ENCODE measurements around the gene CMYA5.

The CMYA5 gene

DNA sequence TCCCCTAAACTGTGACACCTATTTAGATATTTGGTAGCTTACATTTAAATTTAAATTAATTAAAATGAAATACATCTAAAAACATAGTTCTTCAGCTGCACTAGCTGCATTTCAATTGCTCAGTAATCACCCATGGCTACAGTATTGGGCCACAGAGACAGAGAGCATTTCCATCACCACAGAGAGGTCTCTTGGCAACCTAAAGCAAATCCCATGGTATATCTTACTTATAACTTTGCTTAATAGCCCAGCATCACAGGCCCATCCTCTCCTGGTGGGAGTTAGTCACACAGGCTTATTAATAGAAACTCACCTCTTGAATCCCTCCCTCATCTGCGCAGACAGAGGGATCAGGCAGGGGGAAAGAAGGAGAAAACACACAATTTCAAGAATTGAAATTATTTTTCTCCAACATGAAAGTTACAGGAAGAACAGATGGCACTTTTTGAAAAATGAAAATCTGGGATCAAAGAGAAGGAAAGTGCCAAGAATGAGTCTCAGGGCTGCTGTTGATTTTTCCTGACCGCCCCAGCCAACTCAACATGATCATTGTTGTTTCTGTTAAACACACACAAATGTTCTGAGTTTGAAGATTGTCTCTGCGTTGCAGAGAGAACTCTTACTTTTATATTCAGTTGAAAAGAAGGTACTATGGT, 144.6 kb downstream of the CMYA5 start:
- DNase-seq, result no peak
- CTCF ChIA-PET, result no interaction called here
- no peak overlapping the region for H3K27ac ChIP-seq (ENCODE audit: insufficient read depth in 1 of 2, low read depth in 1 of 2, low read length in 2 of 2, poor library complexity in 1 of 2, severe bottlenecking in 2 of 2)
- no peak overlapping the region for H3K4me3 ChIP-seq (ENCODE audit: control insufficient read depth in 1 of 7, extremely low read depth in 1 of 7, insufficient read depth in 4 of 7, low read depth in 2 of 7, low read length in 6 of 7)
- WGBS (ENCODE audit: insufficient coverage), result no CpG with 5 or more reads among the region's 3 CpGs
- POLR2A ChIA-PET, result no interaction called here
- H3K4me1 ChIP-seq (ENCODE audit: control extremely low read depth in 1 of 4, control insufficient read depth in 4 of 4, insufficient read depth in 4 of 4, low read length in 3 of 4), result no peaks in the 10 kb centered on the region
- no peaks in the 10 kb centered on the region for H3K9me3 ChIP-seq (ENCODE audit: control extremely low read depth in 1 of 5, control insufficient read depth in 4 of 5, insufficient read depth in 2 of 5, low read depth in 1 of 5, low read length in 4 of 5)
- H3K36me3 ChIP-seq (ENCODE audit: control insufficient read depth in 4 of 4, insufficient read depth in 4 of 4, low read length in 3 of 4), result no peaks in the 10 kb centered on the region
- peaks cover 0 to 4% (median 0%) of the 10 kb centered on the region in 5 experiments for H3K27me3 ChIP-seq (replicated peaks in 2 of 5; ENCODE audit: control insufficient read depth in 4 of 5, insufficient read depth in 5 of 5, low read length in 4 of 5)

DNA sequence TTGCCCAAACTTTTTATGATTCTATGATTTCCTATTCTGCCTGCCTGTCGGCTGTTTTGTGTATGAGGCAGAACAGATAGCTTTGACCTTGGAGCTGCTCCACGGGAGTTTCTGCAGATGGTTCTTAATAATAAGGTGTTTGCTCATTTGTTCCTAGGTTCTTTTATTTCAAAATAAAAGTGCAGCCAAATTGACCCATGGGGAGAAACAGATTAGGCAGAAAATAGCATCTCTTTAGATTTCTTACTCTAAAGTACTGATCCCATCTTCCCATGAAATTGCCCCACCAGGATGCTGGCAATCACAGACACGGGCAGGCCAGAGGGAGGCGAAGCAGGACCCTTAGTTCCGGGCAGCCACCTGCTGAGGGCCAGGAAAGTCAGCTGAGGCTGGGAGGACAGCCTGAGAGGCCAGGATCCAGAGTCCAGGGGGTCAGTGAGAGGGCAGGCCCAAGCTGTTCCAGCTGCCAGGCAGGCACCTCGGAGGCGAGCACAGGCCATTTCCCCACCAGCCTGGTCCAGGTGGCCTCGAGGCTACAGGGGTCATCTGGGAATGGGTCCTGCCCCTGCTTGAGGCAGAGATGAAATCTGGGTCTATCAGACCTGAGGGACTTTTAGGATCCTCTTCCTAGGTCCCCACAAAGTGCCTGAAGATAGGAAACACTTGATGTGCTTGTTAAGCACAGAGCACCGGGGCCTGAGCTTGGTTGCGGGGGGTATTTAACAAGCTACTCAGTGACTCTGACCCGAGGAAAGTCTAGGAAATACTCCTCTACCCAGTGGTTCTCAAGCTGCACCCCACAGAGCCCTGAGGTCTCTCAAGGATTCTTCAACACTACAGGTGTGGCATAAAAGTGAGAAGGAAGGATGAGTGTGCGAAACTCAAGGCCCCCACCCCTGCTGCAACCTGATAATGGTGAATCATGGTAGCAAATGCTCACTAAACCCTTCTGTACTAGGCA, 145.4 kb downstream of the CMYA5 start:
- H3K9me3 ChIP-seq (ENCODE audit: control extremely low read depth in 1 of 5, control insufficient read depth in 4 of 5, insufficient read depth in 2 of 5, low read depth in 1 of 5, low read length in 4 of 5), result no peaks in the 10 kb centered on the region
- H3K36me3 ChIP-seq (ENCODE audit: control insufficient read depth in 4 of 4, insufficient read depth in 4 of 4, low read length in 3 of 4), result no peaks in the 10 kb centered on the region
- no peak overlapping the region for H3K4me3 ChIP-seq (ENCODE audit: control insufficient read depth in 1 of 7, extremely low read depth in 1 of 7, insufficient read depth in 4 of 7, low read depth in 2 of 7, low read length in 6 of 7)
- no peak for DNase-seq
- H3K27ac ChIP-seq (ENCODE audit: insufficient read depth in 1 of 2, low read depth in 1 of 2, low read length in 2 of 2, poor library complexity in 1 of 2, severe bottlenecking in 2 of 2), result no peak overlapping the region
- ChIA-PET POLR2A (no interaction called here), CTCF (no interaction called here)
- peaks cover 0 to 8% (median 0%) of the 10 kb centered on the region in 5 experiments for H3K27me3 ChIP-seq (replicated peaks in 2 of 5; ENCODE audit: control insufficient read depth in 4 of 5, insufficient read depth in 5 of 5, low read length in 4 of 5)
- WGBS (ENCODE audit: insufficient coverage), result 98% methylated on average over 9 of the region's 12 CpGs
- H3K4me1 ChIP-seq (ENCODE audit: control extremely low read depth in 1 of 4, control insufficient read depth in 4 of 4, insufficient read depth in 4 of 4, low read length in 3 of 4), result no peaks in the 10 kb centered on the region

DNA sequence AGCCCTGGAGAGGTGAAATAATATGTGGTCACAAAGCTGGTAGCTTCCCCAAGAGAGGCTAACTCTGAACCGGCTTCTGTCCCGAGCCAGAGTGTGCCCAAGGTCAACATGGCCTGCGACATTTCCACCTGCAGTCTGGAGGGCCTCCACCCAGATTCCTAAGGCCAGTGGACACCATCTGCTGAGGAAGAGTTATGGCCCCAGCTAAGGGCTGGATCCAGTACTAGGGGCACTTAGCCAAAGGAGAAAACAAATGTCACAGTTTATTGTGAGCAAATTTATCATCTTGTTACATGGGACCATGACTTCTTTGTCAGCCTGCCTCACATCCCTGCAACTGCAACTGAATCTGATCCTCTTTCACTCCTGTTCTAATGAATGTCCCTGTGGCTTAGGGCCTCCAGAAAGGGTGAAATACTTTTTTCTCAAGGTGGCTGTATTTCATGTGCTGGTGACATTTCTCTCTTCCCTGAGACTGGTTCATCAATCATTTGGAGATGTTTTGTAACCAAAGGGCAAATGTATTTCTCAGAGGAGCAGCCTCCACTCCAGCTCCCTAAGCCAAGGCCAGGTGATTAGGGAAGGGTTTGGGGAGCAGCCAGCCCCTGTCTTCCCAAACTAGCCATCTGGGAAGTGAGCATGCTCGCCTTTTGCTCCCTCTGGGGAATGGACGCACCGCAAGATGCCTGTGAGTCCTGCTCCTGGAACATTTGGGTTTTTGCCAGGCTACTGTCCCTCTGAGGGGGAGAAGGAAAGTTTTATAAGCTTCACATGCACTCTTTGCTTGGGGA, 148.3 kb downstream of the CMYA5 start:
- H3K27me3 ChIP-seq (replicated peaks in 2 of 5; ENCODE audit: control insufficient read depth in 4 of 5, insufficient read depth in 5 of 5, low read length in 4 of 5), result peaks cover 0 to 12% (median 0%) of the 10 kb centered on the region in 5 experiments
- CTCF ChIA-PET, result no interaction called here

DNA sequence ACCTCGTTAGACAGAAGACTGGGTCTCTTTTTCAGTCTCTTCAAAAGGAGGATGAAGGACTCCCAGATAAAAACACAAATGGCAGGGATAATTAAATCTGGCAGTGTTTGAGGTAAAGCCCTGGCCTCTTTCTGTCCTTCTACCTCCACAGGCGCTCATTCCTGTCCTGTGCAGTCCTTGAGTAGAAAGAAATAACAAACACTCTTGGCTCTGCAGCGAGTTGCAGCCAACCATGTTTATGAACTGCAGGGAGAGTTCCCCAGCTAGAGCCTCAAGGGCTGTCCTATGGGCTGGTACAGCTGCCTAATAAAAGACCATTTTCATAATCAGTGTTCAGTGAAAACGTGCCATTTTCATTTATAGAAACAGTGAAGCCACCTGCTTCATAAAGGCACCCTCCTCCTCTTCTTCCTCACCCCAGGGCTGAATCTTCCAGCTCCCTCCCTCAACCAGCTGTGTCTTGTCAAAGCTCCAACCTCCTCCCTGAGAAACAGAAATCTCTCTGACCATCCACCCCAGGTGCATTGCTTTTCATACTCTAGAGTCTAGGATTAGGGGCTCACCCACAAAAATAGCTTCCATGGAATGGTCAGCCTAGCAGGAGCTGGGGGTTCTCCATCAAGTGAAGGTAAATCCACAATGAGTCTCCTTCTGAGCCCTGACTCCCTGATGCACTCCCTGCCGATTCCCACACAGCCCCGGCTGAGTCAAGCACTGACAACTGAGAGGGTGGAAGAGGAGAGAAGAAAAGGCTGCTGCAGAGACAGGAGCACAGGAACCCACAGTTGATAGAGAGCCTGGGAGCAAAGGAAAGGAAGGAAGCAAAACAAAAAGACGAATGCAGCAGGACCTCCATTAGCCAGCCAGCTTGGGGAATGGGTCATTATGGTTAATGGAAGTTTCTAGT, 150.7 kb downstream of the CMYA5 start:
- no peak for DNase-seq
- Histone ChIP-seq H3K4me3 (ENCODE audit: control insufficient read depth in 1 of 7, extremely low read depth in 1 of 7, insufficient read depth in 4 of 7, low read depth in 2 of 7, low read length in 6 of 7) (no peak overlapping the region), H3K4me1 (ENCODE audit: control extremely low read depth in 1 of 4, control insufficient read depth in 4 of 4, insufficient read depth in 4 of 4, low read length in 3 of 4) (no peaks in the 10 kb centered on the region), H3K27ac (ENCODE audit: insufficient read depth in 1 of 2, low read depth in 1 of 2, low read length in 2 of 2, poor library complexity in 1 of 2, severe bottlenecking in 2 of 2) (no peak overlapping the region), H3K9me3 (ENCODE audit: control extremely low read depth in 1 of 5, control insufficient read depth in 4 of 5, insufficient read depth in 2 of 5, low read depth in 1 of 5, low read length in 4 of 5) (no peaks in the 10 kb centered on the region), H3K36me3 (ENCODE audit: control insufficient read depth in 4 of 4, insufficient read depth in 4 of 4, low read length in 3 of 4) (no peaks in the 10 kb centered on the region), H3K27me3 (replicated peaks in 2 of 5; ENCODE audit: control insufficient read depth in 4 of 5, insufficient read depth in 5 of 5, low read length in 4 of 5) (peaks cover 0 to 12% (median 0%) of the 10 kb centered on the region in 5 experiments)
- ChIA-PET POLR2A (no interaction called here), CTCF (interaction anchor here (1.0 to 1.6 kb wide), 2 partner anchors 9 to 17 kb away, joined by 3 to 6 read pairs; no protein-coding TSS in a partner anchor)
- 72% methylated on average over 5 of the region's 7 CpGs for WGBS (ENCODE audit: insufficient coverage)

More for the DNA sequence above, 148.3 kb downstream of the CMYA5 start:
- H3K4me3 ChIP-seq (ENCODE audit: control insufficient read depth in 1 of 7, extremely low read depth in 1 of 7, insufficient read depth in 4 of 7, low read depth in 2 of 7, low read length in 6 of 7), result no peak overlapping the region
- H3K27ac ChIP-seq (ENCODE audit: insufficient read depth in 1 of 2, low read depth in 1 of 2, low read length in 2 of 2, poor library complexity in 1 of 2, severe bottlenecking in 2 of 2), result no peak overlapping the region
- no peaks in the 10 kb centered on the region for H3K4me1 ChIP-seq (ENCODE audit: control extremely low read depth in 1 of 4, control insufficient read depth in 4 of 4, insufficient read depth in 4 of 4, low read length in 3 of 4)
- no peak for DNase-seq
- WGBS (ENCODE audit: insufficient coverage), result 97% methylated on average over 6 of the region's 6 CpGs
- H3K36me3 ChIP-seq (ENCODE audit: control insufficient read depth in 4 of 4, insufficient read depth in 4 of 4, low read length in 3 of 4), result no peaks in the 10 kb centered on the region
- no peaks in the 10 kb centered on the region for H3K9me3 ChIP-seq (ENCODE audit: control extremely low read depth in 1 of 5, control insufficient read depth in 4 of 5, insufficient read depth in 2 of 5, low read depth in 1 of 5, low read length in 4 of 5)
- POLR2A ChIA-PET, result no interaction called here

DNA sequence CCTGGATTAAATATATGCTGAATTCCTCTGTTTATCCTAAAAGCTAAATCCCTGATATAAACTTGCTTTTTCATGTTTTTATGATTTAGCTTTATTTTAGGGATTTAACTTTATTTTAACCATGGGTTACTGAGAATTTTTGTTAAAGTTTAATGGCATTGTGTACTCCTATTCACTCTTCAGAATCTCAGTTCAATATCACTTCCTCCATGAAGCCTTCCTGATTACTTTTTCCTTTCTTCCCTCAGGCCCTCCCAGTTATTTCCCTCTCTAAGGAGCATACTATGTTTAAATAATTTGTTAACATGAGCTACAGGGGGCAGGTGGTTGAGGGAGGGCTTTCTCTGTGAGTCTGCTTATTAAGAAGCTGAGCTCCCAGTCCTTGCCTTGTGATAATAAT, 151.5 kb downstream of the CMYA5 start:
- peaks cover 0 to 12% (median 0%) of the 10 kb centered on the region in 5 experiments for H3K27me3 ChIP-seq (replicated peaks in 2 of 5; ENCODE audit: control insufficient read depth in 4 of 5, insufficient read depth in 5 of 5, low read length in 4 of 5)
- POLR2A ChIA-PET, result no interaction called here
- CTCF ChIA-PET, result interaction anchor here (1.0 to 1.6 kb wide), 2 partner anchors 10 to 16 kb away, joined by 3 to 6 read pairs; no protein-coding TSS in a partner anchor

DNA sequence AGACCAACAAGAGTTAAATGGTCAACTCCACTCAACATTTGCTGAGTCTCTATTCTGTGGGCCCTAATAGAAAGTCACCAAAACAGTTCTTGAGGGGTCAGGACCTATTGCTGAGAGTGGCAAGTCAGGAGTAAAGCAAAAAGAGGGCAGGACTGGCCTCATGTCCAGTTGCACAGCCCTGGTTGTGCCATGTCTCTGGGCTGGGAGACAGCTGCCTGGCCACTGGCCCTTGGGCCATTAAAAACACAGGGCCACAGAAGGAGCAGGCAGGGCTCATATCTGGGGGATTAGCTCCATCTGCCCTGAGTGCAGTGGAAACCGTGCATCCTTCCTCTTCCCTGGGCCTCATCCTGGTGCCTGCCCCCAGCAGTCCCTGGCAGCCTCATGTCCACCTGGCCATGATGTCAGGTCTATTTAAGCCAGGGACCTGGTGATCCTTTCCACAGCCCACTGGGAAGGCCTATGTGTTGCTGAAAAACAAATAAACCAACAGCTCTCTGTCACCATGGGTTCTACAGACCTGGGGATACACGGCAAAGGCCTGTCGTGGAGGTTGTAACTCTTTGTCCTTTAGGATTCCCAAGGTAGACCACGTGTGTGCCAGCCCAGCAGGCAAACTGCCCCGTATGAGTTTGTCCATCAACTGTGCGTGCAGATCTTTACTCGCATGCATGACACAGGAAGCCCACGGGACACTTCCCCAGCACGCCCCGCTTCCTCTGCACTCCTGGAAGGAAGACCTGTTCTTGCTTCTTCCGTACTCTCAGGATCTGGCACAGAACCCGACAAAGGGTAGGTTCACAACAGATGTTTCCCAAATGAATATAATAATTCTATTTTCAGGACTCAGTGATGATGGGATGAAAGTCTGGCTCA, 152.6 kb downstream of the CMYA5 start:
- POLR2A ChIA-PET, result no interaction called here

More for the DNA sequence above, 151.5 kb downstream of the CMYA5 start:
- DNase-seq, result no peak
- H3K36me3 ChIP-seq (ENCODE audit: control insufficient read depth in 4 of 4, insufficient read depth in 4 of 4, low read length in 3 of 4), result no peaks in the 10 kb centered on the region
- H3K4me1 ChIP-seq (ENCODE audit: control extremely low read depth in 1 of 4, control insufficient read depth in 4 of 4, insufficient read depth in 4 of 4, low read length in 3 of 4), result no peaks in the 10 kb centered on the region
- no peak overlapping the region for H3K27ac ChIP-seq (ENCODE audit: insufficient read depth in 1 of 2, low read depth in 1 of 2, low read length in 2 of 2, poor library complexity in 1 of 2, severe bottlenecking in 2 of 2)
- H3K4me3 ChIP-seq (ENCODE audit: control insufficient read depth in 1 of 7, extremely low read depth in 1 of 7, insufficient read depth in 4 of 7, low read depth in 2 of 7, low read length in 6 of 7), result no peak overlapping the region
- H3K9me3 ChIP-seq (ENCODE audit: control extremely low read depth in 1 of 5, control insufficient read depth in 4 of 5, insufficient read depth in 2 of 5, low read depth in 1 of 5, low read length in 4 of 5), result no peaks in the 10 kb centered on the region

More for the DNA sequence above, 152.6 kb downstream of the CMYA5 start:
- H3K9me3 ChIP-seq (ENCODE audit: control extremely low read depth in 1 of 5, control insufficient read depth in 4 of 5, insufficient read depth in 2 of 5, low read depth in 1 of 5, low read length in 4 of 5), result no peaks in the 10 kb centered on the region
- 96% methylated on average over 10 of the region's 12 CpGs for WGBS (ENCODE audit: insufficient coverage)
- H3K27me3 ChIP-seq (replicated peaks in 2 of 5; ENCODE audit: control insufficient read depth in 4 of 5, insufficient read depth in 5 of 5, low read length in 4 of 5), result peaks cover 0 to 12% (median 0%) of the 10 kb centered on the region in 5 experiments
- no peaks in the 10 kb centered on the region for H3K4me1 ChIP-seq (ENCODE audit: control extremely low read depth in 1 of 4, control insufficient read depth in 4 of 4, insufficient read depth in 4 of 4, low read length in 3 of 4)
- DNase-seq, result no peak
- H3K27ac ChIP-seq (ENCODE audit: insufficient read depth in 1 of 2, low read depth in 1 of 2, low read length in 2 of 2, poor library complexity in 1 of 2, severe bottlenecking in 2 of 2), result no peak overlapping the region
- no peak overlapping the region for H3K4me3 ChIP-seq (ENCODE audit: control insufficient read depth in 1 of 7, extremely low read depth in 1 of 7, insufficient read depth in 4 of 7, low read depth in 2 of 7, low read length in 6 of 7)
- H3K36me3 ChIP-seq (ENCODE audit: control insufficient read depth in 4 of 4, insufficient read depth in 4 of 4, low read length in 3 of 4), result no peaks in the 10 kb centered on the region
- CTCF ChIA-PET, result no interaction called here
